HK-2 (cell line): Measurements from ENCODE around the gene ENPP4.
"Not testable (repeated sequence)": the region's sequence is repeated elsewhere in the genome, so short reads cannot be mapped to it uniquely, and the experiment has no call there.

ENCODE experiments used
- DNase-seq: peaks from one replicate; pipeline ENCODE4 v3.0.0-alpha.2; 2018; ENCODE audit not compliant: unreplicated experiment

The ENPP4 gene, protein sequence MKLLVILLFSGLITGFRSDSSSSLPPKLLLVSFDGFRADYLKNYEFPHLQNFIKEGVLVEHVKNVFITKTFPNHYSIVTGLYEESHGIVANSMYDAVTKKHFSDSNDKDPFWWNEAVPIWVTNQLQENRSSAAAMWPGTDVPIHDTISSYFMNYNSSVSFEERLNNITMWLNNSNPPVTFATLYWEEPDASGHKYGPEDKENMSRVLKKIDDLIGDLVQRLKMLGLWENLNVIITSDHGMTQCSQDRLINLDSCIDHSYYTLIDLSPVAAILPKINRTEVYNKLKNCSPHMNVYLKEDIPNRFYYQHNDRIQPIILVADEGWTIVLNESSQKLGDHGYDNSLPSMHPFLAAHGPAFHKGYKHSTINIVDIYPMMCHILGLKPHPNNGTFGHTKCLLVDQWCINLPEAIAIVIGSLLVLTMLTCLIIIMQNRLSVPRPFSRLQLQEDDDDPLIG

DNA sequence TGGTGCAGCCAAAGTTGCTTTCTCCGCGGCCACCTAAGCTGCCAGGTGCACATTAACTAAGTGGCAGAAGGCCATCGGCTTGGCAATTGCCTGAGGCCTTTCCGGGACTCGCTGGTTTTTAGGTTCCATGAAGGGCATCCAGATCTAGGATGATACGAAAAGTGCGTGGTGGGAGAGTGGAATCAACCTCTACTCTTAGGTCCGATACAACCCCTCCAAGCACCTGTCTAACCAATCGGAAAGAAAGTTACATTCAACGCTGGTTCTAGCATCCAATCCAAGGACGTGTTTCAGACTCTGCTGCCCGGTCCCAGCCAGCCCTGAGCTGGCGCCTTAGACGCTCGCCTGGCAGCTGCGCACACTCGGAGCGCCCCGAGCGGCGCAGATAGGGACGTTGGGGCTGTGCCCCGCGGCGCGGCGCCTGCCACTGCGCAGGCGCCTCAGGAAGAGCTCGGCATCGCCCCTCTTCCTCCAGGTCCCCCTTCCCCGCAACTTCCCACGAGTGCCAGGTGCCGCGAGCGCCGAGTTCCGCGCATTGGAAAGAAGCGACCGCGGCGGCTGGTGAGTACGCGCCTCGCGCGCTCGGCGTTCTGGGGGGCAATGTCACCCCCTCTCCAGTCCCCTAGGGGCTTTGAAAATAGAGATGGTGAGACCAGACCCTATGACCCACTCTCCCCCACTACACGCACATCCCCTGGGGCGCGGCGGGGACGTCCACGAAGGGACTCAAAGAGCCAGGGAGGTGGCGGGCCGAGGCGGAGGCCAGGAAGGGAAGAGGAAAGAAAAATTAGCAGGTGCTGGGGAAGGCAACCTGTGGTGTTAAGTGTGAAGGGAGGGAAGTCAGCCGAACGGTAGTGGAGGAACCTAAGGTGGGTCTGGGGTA is at the start of gene ENPP4:
Gene ENPP4 (plus strand): TSS at position 361 of the 883 bp plus-strand sequence. CDS start 9,595 bp downstream, outside the sequence.
- peak; percentile 90 for DNase-seq

DNA sequence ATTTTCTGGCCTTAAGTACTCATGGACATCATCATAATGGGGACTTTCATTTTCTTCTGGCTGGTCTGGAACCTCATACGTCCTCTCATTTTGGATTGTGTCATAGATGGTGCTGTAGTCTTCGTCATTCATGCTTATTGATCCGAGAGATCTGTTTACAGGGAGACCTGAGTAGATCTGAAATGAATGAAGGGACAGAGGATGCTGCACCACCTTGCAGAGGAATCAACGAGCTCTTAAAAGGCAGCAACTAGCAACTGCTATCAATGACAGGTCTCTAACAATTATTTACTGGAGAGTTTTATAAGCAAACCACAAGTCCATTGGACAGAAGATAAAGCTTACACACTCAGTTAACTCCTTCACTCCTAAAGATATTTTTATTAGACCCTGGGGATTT is 49.7 kb upstream of the ENPP4 start:
- no peak for DNase-seq

DNA sequence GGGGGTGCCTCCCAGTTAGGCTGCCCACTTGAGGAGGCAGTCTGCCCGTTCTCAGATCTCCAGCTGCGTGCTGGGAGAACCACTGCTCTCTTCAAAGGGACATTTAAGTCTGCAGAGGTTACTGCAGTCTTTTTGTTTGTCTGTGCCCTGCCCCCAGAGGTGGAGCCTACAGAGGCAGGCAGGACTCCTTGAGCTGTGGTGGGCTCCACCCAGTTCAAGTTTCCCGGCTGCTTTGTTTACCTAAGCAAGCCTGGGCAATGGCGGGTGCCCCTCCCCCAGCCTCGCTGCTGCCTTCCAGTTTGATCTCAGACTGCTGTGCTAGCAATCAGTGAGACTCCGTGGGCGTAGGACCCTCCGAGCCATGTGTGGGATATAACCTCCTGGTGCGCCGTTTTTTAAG is 44.1 kb upstream of the ENPP4 start:
- not testable (repeated sequence) for DNase-seq

DNA sequence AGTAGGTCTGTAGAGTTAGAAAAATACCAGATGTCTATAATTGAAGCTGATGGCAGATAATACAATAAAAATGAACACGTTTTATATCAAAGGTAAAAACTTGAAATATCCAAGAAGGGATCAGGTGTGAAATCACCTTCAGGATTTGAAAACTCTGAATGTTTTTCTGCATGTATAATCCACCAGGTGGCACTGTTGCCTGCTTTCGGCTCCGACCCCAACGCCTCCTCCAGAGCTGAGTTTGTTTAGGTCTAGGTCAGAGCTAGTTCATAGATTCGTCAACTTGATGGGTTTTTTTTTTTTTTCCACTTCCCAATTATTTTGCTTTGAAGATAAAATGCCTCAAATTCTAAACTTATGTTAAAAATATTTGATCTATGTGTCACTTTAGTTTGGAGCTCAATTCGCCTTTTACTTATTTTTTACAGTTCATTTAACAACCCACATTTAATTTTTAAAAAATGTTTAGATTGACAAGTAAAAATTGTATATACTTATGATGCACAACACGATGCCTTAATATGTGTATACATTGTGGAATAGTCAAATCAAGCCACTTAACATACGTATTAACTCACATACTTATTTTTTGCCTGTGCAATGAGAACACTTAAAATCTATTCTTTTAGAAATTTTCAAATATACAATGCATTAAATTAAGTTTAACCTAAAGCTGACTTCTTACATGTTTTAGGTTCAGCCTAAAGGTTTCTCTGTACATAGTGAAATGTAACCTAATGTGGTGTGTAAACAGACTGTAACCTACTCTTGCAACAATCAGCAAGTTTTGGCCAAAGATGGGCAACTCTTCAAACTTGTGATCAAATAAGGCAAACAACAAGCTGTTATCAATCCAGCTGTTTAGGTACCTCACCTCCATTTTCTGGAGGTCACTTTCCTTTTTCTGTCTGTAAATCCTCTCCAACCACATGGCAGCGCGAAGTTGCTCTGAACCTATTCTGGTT is 39.4 kb upstream of the ENPP4 start:
- DNase-seq = peak; percentile 36

DNA sequence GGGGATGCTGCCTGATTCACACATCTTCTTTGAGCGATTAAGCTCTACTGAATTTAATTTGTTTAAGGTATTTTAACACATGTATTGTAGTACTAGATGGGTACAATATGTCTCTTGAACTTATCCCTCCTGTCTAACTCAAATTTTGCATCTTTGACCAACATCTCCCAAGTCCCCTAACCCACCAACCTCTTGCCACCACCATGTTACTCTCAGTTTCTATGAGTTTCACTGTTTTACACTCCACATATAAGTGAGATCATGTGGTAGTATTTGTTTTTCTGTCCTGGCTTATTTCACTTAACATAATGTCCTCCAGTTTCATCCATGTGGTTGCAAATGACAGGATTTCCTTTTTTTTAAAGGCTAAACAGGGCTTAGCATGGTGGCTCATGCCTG is 38.7 kb upstream of the ENPP4 start:
- DNase-seq = no peak

DNA sequence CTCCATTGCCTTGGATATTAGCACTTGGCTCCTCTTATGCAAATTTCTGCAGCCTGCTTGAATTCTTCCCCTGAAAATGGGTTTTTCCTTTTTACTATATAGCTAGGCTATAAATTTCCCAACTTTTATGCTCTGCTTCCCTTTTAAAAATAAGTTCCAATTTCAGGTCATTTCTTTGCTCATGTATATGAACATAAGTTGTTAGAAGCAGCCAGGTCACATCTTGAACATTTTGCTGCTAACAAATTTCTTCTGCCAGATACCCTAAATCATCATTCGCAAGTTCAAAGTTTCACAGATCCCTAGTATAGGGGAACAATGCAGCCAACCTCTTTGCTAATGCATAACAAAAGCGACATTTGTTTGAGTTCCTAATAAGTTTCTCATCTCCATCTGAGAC is 34.5 kb upstream of the ENPP4 start:
- no peak for DNase-seq

DNA sequence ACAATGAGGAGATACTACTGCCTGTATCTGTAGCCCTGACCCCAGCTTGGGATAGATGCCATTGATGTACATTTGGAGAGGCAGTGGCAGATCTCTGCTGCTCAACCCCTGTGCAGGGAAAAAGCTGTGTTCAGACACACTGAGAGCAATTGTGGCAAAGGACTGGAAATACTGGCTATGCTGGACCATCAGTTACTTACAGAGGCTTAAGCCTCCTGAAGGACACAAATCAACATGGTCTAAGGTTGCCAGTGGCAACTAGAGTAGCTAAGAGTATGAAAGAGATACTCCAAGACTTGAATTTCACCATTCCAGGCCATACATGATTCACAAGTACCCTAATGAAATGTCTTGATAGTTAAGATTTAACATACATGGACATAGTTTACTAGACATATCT is 32.4 kb upstream of the ENPP4 start:
- no peak for DNase-seq

DNA sequence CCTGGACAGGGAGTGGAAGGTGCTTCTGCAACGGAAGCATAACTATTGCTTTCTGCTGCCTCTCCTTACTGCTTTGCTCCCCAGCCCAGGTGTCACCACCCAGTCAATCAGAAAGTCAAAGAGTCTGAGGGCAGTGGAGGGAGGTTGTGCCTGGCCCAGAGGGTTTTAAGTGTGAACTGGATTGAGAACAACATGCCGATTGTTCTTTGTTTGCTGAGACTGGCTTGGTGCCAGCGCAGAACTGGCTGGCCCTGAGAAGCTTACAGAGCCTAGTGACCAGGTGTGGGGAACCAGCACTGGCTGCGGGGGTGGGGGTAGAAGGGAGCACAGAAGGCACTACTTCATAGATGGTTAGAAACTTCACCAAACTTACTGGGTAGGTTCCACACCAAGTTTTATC is 31.1 kb upstream of the ENPP4 start:
- no peak for DNase-seq

DNA sequence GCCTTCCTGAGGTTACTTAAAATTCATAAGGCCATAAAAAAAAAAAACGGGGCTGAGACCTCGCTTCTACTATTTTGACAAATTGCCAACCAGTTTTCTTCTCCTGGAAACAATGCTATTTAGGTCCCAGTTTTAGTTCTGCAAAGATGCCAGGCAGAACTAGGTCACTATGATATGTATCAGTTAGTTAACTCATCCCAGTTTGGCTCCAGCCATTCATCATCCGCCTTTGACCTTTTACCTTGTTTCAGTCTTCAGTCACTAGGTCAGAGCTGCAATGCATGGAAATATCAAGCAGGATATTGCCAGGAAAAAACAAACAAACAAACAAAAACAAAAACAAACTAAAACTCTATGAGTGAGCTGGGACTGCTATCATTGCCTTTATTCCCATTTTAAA is 29.8 kb upstream of the ENPP4 start:
- DNase-seq = no peak

DNA sequence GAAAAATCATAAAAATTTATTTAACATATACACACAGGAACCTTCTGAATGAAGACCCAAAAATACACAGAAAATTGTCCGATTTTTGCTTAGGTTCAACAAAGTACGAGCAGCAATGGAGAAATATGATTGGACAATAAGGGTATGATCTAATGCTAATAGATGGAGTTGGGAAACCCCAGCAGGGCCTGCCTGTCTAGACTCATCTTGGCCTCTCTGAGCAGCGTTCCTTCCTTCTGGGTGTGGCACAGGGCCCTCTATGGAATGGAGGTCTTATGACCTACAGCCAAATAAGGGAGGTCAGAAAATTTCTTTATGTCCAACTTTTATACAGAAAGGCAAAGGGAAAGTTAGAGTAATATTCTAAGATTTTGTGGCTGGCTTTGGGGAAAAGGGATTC is 27.7 kb upstream of the ENPP4 start:
- DNase-seq = no peak

DNA sequence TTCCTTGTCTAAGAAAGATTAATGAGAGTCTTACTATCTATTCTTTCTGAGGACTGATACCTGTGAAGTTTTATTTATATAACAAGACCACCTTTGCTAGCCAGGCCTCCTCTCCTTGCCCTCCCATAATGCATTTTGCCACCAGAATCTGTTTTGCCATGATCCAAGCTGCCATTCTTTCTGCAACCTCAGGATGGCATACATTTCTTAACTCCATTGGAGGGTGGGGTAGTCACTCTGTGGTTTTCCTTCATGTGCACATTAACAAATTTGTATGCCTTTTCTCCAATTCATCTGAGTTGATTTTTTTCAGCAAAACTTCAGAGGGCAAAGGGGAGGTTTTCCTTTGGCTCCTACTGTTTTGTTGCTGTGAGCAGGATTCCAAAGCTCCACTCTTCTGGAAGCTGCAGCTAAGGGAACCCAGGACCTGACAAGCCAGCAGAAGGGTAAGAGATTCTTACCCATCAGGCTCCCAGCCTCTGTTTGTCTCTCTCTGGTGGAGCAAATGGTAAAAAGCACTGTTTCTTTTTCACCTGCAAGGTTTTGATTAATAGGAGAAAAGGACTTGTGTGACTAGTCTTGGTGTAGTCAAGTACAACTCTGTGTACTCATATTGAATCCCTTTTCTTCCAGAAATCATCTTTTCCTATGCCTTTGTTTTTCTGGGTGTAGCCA is 26.2 kb upstream of the ENPP4 start:
- no peak for DNase-seq

DNA sequence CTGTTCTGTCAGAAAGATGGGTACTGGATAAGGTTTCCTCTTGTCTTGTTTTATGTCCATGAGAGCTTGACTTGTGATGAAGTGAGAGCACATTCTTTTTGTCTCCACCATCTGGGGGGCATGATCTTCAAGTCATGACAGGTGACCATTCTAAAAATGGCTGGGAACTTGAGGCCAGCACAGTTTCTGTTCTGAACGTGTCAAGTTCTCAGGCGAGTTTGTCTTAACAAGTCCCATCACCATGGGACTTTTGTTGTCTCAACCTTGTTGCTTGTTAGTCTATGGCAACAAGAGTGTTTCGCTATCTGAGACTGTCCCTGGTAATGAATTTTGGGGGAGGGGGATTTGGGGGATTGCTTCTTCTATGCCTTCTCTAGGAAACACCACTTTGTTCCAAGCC is 25.6 kb upstream of the ENPP4 start:
- DNase-seq = no peak

DNA sequence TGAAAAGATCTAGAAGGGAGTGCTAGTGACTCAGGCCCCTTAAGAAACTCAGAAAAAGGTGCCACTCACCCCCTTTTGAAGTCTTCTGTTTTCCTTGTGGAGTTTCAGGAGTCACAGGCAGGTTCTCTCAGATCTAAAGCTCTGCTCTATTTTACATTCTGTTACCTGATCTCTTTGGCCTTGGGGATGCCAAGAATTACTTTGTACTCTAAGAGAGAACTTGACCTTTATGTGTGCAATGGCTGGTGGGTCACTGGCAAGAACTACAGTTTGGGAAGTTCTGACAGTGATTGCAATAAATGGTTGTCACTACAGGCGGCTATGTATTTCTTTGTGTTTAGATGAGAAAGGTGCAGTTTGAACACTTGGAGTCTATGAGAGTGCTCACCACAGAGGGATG is 24.2 kb upstream of the ENPP4 start:
- no peak for DNase-seq

DNA sequence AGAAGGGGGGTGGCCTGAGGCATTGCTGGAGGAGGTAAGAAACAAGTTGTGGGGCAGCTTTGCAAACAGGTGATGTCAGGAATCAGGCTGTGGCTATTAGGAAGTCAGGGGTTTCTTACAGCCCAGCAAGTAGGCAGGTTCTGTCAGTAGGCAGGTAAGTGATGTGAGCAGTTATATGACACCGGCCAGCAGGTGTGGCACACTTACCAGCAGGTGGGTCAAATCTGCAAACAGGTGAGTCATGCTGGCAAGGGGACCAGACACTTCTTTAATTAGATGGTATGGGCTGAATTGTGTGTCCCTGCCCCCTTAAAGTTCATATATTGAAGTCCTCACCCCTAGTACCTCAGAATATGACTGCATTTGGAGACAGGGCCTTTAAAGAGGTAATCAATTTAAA is 16.4 kb upstream of the ENPP4 start:
- no peak for DNase-seq

DNA sequence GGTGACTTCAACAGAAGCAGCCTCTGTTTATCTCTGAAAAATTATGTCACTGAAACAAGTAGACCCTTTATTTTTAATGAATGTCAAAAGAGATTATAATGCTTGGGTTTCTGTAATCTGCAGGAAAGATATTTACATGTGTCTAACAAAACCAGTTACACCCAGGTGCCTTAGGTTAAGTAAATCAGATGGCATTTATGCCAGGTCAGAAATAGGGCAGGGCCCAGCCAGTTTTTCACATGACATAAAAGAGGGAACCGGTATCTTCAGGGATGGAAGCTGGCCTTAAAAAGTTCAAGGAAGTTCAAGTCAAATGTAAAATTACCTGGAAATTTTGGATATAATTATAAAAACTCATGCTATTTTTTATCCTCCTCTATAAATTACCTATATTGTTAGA is 14.2 kb upstream of the ENPP4 start:
- no peak for DNase-seq

DNA sequence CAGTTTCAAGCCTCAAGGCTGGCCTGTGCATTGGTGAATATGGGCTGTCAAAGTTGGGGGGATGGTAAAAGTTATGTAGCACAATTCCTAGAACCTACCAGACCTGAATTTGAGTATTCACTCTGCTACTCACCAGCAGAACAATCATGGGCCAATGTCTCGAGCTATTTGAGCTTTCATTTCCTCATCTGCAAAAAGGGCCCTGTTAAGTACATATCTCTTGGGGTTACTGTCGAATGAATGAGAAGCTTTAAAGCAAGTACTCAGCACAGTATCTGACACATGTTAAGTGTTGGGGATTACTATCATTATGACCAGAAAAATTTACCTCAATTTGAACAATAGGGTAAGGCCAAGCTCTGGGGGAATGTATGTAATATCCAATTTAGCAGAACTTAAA is 13.5 kb upstream of the ENPP4 start:
- DNase-seq = no peak

DNA sequence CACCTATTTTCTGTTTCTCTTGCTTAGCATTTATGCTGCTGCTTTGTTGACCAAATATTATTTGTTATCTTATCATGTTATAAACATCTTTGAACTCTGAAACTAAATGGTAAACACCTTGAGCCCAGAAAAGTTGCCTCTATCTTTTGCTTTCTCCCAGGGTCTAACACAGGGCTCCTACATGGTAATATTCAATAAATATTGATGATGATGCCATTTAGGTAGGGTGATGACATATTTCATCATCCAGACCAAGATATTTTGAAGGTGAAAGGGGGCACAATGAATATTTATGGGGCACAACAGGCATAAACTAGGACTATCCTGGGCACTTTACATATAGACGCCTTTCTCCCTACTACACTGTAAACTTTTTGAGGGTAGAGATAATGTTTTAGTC is 11.6 kb upstream of the ENPP4 start:
- no peak for DNase-seq

DNA sequence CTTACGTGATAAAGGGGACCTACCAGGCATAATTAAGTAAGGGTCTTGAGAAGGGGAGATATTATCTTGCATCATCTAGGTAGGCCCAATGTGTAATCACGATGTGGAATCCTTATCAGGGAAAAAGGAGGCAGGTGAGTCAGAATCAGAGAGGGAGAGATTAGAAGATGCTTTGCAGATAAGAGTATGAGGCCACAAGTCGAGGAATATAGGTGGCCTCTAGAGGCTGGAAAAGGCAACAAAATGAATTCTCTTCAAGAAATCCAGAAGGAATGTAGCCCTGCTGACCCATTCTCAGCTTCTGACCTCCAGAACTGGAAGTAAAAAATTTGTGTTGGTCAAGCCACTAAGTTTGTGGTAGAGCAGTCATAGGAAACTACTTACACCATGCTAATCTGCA is 11.0 kb upstream of the ENPP4 start:
- no peak for DNase-seq

DNA sequence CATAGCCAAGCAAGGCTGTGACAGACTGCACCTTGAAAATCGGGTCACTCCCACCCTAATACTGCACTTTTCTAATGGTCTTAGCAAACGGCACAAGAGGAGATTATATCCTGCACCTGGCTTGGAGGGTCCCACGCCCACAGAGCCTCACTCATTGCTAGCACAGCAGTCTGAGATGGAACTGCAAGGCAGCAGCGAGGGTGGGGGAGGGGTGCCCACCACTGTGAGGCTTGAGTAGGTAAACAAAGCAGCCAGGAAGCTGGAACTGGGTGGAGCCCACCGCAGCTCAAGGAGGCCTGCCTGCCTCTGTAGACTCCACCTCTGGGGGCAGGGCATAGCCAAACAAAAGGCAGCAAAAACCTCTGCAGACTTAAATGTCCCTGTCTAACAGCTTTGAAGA is 10.1 kb upstream of the ENPP4 start:
- not testable (repeated sequence) for DNase-seq

DNA sequence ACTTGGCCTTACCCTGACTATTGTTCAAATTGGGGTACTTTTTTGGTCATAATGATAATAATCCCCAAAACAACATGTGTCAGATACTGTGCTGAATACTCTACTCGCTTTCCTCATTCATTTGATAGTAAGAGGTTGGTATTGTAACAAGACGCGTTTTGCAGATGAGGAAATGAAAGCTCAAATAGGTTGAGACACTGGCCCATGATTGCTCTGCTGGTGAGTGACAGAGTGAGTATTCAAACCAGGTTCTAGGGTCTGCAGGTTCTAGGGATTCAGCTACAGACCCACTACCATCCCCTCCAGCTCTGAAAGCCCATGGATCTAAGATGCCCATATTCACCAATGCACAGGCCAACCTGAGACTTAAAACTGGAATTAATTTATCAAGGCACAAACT is 1.3 kb upstream of the ENPP4 start:
- DNase-seq = no peak

DNA sequence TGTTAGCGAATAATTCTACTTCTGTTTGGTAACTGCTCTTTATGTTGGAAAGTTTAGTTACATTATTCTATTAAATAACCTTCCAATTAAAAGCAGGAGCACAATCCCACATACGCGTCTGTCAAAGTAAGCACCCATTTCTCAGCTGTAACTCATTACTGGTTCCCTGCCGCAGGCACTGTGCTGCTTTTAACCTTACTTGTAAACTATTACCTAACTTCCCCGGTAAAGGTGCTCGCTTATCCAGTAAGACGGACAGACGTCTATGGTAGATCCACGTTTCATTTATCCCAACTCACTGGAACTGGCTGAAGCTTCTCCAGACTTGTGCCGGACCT is 529 bp upstream of the ENPP4 start:
- no peak for DNase-seq
